LNCaP clone FGC (cell line): ENCODE results near the gene SEC22A.

Source experiments
- DNase-seq: peaks from one replicate; pipeline ENCODE4 v3.0.0-alpha.2; 2011; ENCODE audit warnings: low read depth
- H3K4me3 ChIP-seq: 2 replicates; pipeline ENCODE4 v1.5.1; 2011; ENCODE audit warnings: mild to moderate bottlenecking, low read depth, low read length, control low read depth
- CTCF ChIP-seq: IDR thresholded peaks from 2 replicates; pipeline ENCODE4 v1.5.1; 2012; ENCODE audit warnings: mild to moderate bottlenecking; ENCODE audit not compliant: control insufficient read depth, insufficient read depth; ENCODE audit errors: extremely low read depth

Gene SEC22A

DNA sequence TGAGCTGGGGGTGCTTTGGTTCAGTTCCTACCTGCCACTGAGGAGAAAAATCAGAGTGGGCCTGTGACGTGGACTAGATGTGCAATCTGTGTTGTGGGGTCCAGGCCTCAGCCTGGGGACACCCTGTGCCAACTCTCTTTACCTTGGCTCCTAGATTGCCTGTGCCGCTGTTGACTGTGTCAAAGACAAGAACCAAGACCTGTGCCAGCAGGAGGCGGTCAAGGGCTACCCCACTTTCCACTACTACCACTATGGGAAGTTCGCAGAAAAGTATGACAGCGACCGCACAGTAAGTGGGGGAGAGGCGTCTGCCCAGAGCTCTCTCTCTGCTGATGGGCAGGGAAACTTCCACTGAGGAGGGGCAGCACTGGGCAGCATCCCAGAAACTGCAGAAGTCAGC is 40.6 kb upstream of the SEC22A start:
- TF ChIP-seq CTCF: no peak
- no peak for DNase-seq
- no peak overlapping the region for H3K4me3 ChIP-seq

DNA sequence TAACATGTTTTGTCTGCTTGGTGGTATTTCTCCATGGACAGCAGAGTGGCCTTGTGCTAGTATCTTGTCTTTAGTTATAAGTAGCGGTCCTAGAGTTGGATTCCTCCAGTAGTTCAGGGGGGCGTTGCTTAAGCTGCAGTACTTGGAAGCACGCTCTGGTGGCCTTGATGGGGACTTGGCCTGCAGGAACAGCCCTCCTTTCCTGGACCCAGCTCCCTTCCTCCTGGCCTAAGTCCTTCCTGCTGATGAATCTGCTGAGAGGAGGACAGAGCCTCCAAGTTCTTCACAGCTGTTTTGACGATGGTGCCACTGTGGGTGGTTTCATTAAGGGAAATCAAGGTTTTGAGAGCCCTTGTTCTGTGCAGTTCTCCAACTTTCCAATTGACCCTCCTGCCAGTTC is 38.6 kb upstream of the SEC22A start:
- DNase-seq: no peak
- no peak for TF ChIP-seq CTCF
- no peak overlapping the region for H3K4me3 ChIP-seq

- TF ChIP-seq CTCF: no peak
- no peak for DNase-seq
- H3K4me3 ChIP-seq: no peak overlapping the region
Observed at GRCh38 chr3:123165163-123165562, 36.6 kb upstream of the SEC22A start.

DNA sequence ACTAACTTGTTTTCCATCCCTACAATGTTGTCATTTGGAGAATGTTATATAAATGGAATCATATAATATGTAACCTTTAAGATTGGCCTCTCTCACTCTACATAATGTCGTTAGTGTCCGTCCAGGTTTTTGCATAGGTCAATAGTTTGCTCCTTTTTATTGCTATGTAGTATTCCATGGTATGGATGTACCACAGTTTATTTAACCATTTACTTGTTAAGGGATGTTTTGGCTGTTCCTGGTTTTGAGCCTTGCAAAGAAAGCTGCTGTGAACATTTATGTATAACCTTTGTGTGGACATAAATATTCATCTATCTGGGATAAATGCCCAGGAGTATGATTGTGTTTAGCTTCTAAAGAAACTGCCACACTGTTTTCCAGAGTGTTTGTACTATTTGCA is 34.1 kb upstream of the SEC22A start:
- DNase-seq: no peak
- TF ChIP-seq CTCF: no peak
- H3K4me3 ChIP-seq: no peak overlapping the region

- TF ChIP-seq CTCF: no peak
- DNase-seq: no peak
Observed at GRCh38 chr3:123168122-123168521, 33.6 kb upstream of the SEC22A start.

DNA sequence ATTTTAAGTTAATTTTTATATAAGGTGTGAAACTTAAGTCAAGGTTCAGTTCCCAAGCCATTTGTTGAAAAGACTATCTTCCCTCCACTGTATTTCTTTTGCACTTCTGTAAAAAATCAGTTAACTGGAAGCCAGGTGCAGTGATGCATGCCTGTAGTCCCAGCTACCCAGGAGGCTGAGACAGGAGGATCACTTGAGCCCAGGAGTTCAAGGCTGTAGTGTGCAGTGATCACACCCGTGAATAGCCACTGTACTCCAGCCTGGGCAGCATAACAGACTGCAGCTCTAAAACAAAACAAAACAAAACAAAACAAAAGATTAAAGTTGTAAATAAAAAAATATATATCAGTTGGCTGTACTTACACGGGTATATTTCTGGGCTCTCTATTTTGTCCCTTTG is 33.1 kb upstream of the SEC22A start:
- no peak overlapping the region for H3K4me3 ChIP-seq
- DNase-seq: no peak
- no peak for TF ChIP-seq CTCF

More at GRCh38 chr3:123168122-123168521, 33.6 kb upstream of the SEC22A start:
- H3K4me3 ChIP-seq: no peak overlapping the region

GRCh38 chr3:123169492-123169929 is 32.2 kb upstream of the SEC22A start:
- no peak for TF ChIP-seq CTCF
- no peak for DNase-seq
- no peak overlapping the region for H3K4me3 ChIP-seq
